ENCODE measurements around the gene DUSP1. TPM values are rescaled to one million over a fixed set of nuclear protein-coding genes. Genes with fewer than 3 reads are reported as not detected.

The DUSP1 gene
- total and polyA plus RNA-seq, 10 of the 15 experiments (the other 5 are each of a cell fraction or from before 2014, with no cell fraction given) = 1.4 to 6.2 (median 3.9) TPM

DNA sequence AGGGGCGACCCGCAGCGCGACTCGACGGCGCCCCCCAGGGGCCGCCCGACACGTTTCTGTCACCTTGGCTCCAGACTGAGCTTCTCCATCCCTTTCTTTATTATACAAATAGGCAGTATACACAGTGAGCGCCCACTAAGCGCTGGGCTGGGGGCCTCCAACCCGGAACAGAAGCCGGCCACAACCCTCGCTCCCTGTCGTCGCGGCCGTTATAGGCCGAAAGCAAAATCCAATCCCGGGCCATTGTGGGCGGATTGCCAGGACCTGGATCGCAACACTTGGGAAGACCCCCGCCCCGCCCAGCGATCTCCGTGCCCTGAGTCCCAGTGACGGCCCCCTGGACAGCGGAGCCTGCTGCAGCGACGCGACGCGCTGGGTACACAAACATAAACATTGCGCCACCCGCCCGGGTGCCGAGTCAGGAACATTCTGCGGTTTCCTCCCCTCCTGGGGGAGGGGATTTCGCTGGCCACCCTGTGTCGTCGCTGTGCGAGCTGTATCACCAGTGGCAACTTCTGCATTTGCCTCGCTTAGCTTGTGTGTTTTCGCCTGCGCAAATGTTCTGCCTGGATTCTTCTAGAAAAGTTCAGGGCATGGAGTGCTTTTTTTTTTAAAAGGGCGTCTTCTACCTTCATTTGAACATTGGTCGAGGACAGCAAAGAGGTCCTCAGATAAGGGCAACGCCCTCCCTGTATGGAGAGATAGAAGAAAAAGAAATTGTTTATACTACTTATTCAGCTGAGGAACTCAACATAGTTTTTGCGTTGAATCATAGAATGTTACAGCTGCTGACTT lies 1.3 kb upstream of the DUSP1 start (continued):
- TF ChIP-seq KAT2A (conservative IDR thresholded peaks at IDR 0.05; ENCODE audit: control insufficient read depth, low read depth, low read length) (no peak), BHLHE40 (IDR thresholded peaks at IDR 0.05; ENCODE audit: borderline replicate concordance in 1 of 2, low read depth in 2 of 2, low read length in 1 of 2) (peak; percentile 26 to 29; a peak in 3 of 4 replicates), ZNF622 (IDR thresholded peaks at IDR 0.05) (no peak), HDAC2 (IDR thresholded peaks at IDR 0.05) (no peak), EED (IDR thresholded peaks at IDR 0.05; ENCODE audit: low read depth) (no peak; the same call in 1 of the 2 replicates), NBN (IDR thresholded peaks at IDR 0.05) (peak; percentile 35; the same call in 1 of the 2 replicates), RAD21 (IDR thresholded peaks at IDR 0.05; ENCODE audit: insufficient read depth, low read depth, low read length) (peak; percentile 51), NFIC (IDR thresholded peaks at IDR 0.05; ENCODE audit: low read depth, low read length) (peak; percentile 11; the same call in 1 of the 2 replicates), RBBP5 (conservative IDR thresholded peaks at IDR 0.05) (no peak), NFXL1 (IDR thresholded peaks at IDR 0.05; ENCODE audit: borderline replicate concordance) (no peak), GATAD2B (conservative IDR thresholded peaks at IDR 0.05; ENCODE audit: low read depth) (peak; percentile 82; the same call in 1 of the 2 replicates)
- TF ChIP-seq, protein P1, sequence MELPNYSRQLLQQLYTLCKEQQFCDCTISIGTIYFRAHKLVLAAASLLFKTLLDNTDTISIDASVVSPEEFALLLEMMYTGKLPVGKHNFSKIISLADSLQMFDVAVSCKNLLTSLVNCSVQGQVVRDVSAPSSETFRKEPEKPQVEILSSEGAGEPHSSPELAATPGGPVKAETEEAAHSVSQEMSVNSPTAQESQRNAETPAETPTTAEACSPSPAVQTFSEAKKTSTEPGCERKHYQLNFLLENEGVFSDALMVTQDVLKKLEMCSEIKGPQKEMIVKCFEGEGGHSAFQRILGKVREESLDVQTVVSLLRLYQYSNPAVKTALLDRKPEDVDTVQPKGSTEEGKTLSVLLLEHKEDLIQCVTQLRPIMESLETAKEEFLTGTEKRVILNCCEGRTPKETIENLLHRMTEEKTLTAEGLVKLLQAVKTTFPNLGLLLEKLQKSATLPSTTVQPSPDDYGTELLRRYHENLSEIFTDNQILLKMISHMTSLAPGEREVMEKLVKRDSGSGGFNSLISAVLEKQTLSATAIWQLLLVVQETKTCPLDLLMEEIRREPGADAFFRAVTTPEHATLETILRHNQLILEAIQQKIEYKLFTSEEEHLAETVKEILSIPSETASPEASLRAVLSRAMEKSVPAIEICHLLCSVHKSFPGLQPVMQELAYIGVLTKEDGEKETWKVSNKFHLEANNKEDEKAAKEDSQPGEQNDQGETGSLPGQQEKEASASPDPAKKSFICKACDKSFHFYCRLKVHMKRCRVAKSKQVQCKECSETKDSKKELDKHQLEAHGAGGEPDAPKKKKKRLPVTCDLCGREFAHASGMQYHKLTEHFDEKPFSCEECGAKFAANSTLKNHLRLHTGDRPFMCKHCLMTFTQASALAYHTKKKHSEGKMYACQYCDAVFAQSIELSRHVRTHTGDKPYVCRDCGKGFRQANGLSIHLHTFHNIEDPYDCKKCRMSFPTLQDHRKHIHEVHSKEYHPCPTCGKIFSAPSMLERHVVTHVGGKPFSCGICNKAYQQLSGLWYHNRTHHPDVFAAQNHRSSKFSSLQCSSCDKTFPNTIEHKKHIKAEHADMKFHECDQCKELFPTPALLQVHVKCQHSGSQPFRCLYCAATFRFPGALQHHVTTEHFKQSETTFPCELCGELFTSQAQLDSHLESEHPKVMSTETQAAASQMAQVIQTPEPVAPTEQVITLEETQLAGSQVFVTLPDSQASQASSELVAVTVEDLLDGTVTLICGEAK (IDR thresholded peaks at IDR 0.05; ENCODE audit: borderline replicate concordance) = no peak
- TF ChIP-seq, protein P2, sequence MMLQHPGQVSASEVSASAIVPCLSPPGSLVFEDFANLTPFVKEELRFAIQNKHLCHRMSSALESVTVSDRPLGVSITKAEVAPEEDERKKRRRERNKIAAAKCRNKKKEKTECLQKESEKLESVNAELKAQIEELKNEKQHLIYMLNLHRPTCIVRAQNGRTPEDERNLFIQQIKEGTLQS (IDR thresholded peaks at IDR 0.05; ENCODE audit: borderline replicate concordance, extremely low read depth, low read depth, low read length) = no peak
- TF ChIP-seq, protein P3, sequence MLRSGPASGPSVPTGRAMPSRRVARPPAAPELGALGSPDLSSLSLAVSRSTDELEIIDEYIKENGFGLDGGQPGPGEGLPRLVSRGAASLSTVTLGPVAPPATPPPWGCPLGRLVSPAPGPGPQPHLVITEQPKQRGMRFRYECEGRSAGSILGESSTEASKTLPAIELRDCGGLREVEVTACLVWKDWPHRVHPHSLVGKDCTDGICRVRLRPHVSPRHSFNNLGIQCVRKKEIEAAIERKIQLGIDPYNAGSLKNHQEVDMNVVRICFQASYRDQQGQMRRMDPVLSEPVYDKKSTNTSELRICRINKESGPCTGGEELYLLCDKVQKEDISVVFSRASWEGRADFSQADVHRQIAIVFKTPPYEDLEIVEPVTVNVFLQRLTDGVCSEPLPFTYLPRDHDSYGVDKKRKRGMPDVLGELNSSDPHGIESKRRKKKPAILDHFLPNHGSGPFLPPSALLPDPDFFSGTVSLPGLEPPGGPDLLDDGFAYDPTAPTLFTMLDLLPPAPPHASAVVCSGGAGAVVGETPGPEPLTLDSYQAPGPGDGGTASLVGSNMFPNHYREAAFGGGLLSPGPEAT (IDR thresholded peaks at IDR 0.05; ENCODE audit: low read depth) = peak; percentile 54; the same call in 1 of the 2 replicates
- TF ChIP-seq, protein P4, sequence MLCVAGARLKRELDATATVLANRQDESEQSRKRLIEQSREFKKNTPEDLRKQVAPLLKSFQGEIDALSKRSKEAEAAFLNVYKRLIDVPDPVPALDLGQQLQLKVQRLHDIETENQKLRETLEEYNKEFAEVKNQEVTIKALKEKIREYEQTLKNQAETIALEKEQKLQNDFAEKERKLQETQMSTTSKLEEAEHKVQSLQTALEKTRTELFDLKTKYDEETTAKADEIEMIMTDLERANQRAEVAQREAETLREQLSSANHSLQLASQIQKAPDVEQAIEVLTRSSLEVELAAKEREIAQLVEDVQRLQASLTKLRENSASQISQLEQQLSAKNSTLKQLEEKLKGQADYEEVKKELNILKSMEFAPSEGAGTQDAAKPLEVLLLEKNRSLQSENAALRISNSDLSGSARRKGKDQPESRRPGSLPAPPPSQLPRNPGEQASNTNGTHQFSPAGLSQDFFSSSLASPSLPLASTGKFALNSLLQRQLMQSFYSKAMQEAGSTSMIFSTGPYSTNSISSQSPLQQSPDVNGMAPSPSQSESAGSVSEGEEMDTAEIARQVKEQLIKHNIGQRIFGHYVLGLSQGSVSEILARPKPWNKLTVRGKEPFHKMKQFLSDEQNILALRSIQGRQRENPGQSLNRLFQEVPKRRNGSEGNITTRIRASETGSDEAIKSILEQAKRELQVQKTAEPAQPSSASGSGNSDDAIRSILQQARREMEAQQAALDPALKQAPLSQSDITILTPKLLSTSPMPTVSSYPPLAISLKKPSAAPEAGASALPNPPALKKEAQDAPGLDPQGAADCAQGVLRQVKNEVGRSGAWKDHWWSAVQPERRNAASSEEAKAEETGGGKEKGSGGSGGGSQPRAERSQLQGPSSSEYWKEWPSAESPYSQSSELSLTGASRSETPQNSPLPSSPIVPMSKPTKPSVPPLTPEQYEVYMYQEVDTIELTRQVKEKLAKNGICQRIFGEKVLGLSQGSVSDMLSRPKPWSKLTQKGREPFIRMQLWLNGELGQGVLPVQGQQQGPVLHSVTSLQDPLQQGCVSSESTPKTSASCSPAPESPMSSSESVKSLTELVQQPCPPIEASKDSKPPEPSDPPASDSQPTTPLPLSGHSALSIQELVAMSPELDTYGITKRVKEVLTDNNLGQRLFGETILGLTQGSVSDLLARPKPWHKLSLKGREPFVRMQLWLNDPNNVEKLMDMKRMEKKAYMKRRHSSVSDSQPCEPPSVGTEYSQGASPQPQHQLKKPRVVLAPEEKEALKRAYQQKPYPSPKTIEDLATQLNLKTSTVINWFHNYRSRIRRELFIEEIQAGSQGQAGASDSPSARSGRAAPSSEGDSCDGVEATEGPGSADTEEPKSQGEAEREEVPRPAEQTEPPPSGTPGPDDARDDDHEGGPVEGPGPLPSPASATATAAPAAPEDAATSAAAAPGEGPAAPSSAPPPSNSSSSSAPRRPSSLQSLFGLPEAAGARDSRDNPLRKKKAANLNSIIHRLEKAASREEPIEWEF (IDR thresholded peaks at IDR 0.05; ENCODE audit: insufficient replicate concordance, low read depth, low read length) = no peak
- TF ChIP-seq, protein P5, sequence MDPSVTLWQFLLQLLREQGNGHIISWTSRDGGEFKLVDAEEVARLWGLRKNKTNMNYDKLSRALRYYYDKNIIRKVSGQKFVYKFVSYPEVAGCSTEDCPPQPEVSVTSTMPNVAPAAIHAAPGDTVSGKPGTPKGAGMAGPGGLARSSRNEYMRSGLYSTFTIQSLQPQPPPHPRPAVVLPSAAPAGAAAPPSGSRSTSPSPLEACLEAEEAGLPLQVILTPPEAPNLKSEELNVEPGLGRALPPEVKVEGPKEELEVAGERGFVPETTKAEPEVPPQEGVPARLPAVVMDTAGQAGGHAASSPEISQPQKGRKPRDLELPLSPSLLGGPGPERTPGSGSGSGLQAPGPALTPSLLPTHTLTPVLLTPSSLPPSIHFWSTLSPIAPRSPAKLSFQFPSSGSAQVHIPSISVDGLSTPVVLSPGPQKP (IDR thresholded peaks at IDR 0.05; ENCODE audit: low read depth, low read length) = no peak

Data from GM12878 (cell line).